OCI-LY7 (cell line): ENCODE measurements around the gene UBQLN1.

Experiments
- EZH2phosphoT487 ChIP-seq: fragments of 200-600 bp; sonication (generic); IDR thresholded peaks from 2 replicates; pipeline ENCODE4 v1.6.1; 2018; ENCODE audit warnings: low read depth, borderline replicate concordance, mild to moderate bottlenecking, mixed run types, antibody characterized with exemption, low read length, moderate library complexity, mixed read lengths
- TF ChIP-seq, protein P1 (sequence below): fragments of 200-600 bp; sonication (generic); conservative IDR thresholded peaks from 2 replicates; pipeline ENCODE4 v1.5.1; 2014; ENCODE audit warnings: mild to moderate bottlenecking, antibody characterized with exemption, low read length, moderate library complexity, mixed read lengths

DNA sequence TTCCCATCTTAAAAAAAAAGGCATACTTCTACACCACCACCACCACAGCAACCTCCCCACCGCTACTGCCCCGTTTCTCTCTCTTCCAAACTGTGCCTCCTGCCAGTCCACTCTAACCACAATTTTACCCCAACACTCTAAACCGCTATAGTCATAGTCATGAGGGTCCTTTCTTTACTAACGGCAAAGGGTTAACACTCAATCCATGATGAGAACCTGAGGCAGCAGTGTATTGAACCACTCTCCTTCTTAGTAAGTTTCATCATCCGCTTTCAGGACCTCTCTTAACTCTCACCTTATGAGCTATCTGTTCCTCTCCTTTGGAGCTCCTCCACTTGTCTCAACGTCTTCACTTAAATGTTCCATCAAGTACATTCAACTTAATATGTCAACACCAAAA lies 50.8 kb downstream of the UBQLN1 start:
- TF ChIP-seq, protein P1, sequence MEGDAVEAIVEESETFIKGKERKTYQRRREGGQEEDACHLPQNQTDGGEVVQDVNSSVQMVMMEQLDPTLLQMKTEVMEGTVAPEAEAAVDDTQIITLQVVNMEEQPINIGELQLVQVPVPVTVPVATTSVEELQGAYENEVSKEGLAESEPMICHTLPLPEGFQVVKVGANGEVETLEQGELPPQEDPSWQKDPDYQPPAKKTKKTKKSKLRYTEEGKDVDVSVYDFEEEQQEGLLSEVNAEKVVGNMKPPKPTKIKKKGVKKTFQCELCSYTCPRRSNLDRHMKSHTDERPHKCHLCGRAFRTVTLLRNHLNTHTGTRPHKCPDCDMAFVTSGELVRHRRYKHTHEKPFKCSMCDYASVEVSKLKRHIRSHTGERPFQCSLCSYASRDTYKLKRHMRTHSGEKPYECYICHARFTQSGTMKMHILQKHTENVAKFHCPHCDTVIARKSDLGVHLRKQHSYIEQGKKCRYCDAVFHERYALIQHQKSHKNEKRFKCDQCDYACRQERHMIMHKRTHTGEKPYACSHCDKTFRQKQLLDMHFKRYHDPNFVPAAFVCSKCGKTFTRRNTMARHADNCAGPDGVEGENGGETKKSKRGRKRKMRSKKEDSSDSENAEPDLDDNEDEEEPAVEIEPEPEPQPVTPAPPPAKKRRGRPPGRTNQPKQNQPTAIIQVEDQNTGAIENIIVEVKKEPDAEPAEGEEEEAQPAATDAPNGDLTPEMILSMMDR: no peak
- TF ChIP-seq EZH2phosphoT487: no peak
